Keratinocyte (primary cell): ENCODE measurements around the gene AMD1.

Experiments used
- CTCF ChIP-seq, 3 experiments: IDR thresholded peaks in 1 of 3; conservative IDR thresholded peaks in 1 of 3; optimal IDR thresholded peaks in 1 of 3; 2 replicates in 2 of 3; 3 replicates in 1 of 3; pipeline versions ENCODE3 to v1.5.1; 2011; ENCODE audit warnings: low read length in 3 of 3, mild to moderate bottlenecking in 3 of 3, moderate library complexity in 2 of 3, control low read depth in 1 of 3, inconsistent platforms in 1 of 3; ENCODE audit not compliant: insufficient read depth in 2 of 3; ENCODE audit errors: extremely low read depth in 1 of 3
- EZH2 ChIP-seq: IDR thresholded peaks from one replicate; pipeline ENCODE4 v1.6.1; 2012; ENCODE audit warnings: inconsistent platforms, mild to moderate bottlenecking, low read length, moderate library complexity

- TF ChIP-seq CTCF (optimal IDR thresholded peaks at IDR 0.05 in 1 of 3, IDR thresholded peaks at IDR 0.05 in 1 of 3, conservative IDR thresholded peaks at IDR 0.05 in 1 of 3; ENCODE audit: extremely low read depth in 1 of 3, insufficient read depth in 2 of 3, low read length in 3 of 3): no peak
- TF ChIP-seq EZH2: no peak
These were observed 23.5 kb downstream of the AMD1 start for GRCh38 chr6:110898111-110898510.
